ENCODE data around the gene RSBN1L.
A peak's percentile ranks its signal among the peaks of the same experiment; 100 is the strongest.

DNA sequence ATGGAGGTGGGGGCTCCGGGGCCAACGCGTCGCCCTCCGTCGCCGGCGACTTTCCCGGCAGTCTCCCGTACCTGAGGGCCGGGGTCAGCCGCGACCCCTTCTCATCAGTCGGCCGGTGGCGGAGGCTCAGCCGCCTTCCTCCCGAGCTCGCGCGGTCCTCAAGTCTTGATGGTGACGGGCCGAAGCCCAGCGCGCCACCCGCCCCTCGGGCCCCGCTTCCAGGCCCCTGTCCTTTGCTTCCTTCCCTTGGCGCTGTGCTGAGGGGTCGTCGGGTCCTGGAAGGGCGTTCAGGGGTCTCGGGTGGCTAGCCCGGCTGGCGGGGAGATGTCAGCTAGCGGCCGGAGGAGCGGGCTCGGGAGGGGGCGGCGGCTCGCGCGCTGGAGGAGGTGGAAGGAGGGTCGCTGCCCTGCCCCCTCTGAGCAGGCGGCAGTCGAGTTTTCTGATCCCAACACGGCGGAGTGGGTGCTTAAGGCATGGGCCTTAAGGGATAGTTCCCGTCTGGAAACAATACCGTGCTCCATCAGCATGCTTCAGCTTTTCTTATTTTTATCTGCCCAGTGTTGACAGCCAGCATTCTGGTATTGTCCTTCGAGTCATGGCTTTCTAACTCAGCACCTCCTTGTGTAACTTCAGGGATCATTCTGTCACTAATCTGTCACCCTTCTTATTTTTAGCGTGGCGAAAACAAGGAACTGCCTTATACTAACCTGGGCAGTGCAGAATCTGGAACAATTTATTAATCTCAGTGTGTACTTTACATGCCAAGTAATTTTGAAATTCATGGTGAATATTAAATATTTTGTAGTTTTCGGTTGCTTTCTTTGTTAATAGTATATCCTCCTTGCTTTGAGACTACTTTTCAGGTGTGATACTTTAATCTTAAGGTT lies 103.1 kb downstream of the RSBN1L start:
- TF ChIP-seq, protein P1, sequence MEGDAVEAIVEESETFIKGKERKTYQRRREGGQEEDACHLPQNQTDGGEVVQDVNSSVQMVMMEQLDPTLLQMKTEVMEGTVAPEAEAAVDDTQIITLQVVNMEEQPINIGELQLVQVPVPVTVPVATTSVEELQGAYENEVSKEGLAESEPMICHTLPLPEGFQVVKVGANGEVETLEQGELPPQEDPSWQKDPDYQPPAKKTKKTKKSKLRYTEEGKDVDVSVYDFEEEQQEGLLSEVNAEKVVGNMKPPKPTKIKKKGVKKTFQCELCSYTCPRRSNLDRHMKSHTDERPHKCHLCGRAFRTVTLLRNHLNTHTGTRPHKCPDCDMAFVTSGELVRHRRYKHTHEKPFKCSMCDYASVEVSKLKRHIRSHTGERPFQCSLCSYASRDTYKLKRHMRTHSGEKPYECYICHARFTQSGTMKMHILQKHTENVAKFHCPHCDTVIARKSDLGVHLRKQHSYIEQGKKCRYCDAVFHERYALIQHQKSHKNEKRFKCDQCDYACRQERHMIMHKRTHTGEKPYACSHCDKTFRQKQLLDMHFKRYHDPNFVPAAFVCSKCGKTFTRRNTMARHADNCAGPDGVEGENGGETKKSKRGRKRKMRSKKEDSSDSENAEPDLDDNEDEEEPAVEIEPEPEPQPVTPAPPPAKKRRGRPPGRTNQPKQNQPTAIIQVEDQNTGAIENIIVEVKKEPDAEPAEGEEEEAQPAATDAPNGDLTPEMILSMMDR (IDR thresholded peaks at IDR 0.05) = no peak
- TF ChIP-seq POLR2A (IDR thresholded peaks at IDR 0.05) (no peak), POLR2AphosphoS5 (IDR thresholded peaks at IDR 0.05; ENCODE audit: insufficient read depth in 1 of 2, low read depth in 1 of 2) (peak in 1 of 2 donors; percentile 8)

Measured in vagina (tissue), 2 donors.